Nephron progenitor cell (in vitro differentiated cells): Measurements from ENCODE around the gene SP5.

Source experiments
- DNase-seq: peaks from one replicate; pipeline ENCODE4 v3.0.0; 2021
- H3K27ac Mint-ChIP-seq: 2 replicates; pipeline ENCODE4 v1.8.0; 2021; ENCODE audit warnings: mild to moderate bottlenecking, moderate library complexity, mixed read lengths
- H3K27me3 Mint-ChIP-seq: 2 replicates; pipeline ENCODE4 v1.8.0; 2021; ENCODE audit warnings: mild to moderate bottlenecking, low read depth, mixed read lengths; ENCODE audit not compliant: poor library complexity
- H3K36me3 Mint-ChIP-seq: 2 replicates; pipeline ENCODE4 v1.8.0; 2021; ENCODE audit warnings: low read depth, mixed read lengths
- H3K4me1 Mint-ChIP-seq: 2 replicates; pipeline ENCODE4 v1.8.0; 2021; ENCODE audit warnings: mixed read lengths
- H3K4me3 Mint-ChIP-seq: 2 replicates; pipeline ENCODE4 v1.8.0; 2021; ENCODE audit warnings: mild to moderate bottlenecking, moderate library complexity, mixed read lengths
- H3K9me3 Mint-ChIP-seq: 2 replicates; pipeline ENCODE4 v1.8.0; 2021; ENCODE audit warnings: mild to moderate bottlenecking, moderate library complexity, mixed read lengths
- TF ChIP-seq, protein P1 (sequence below): fragments of 200-600 bp; sonication (generic); IDR thresholded peaks from 2 replicates; pipeline ENCODE4 v1.5.0; 2021; ENCODE audit warnings: antibody characterized with exemption

Gene SP5

DNA sequence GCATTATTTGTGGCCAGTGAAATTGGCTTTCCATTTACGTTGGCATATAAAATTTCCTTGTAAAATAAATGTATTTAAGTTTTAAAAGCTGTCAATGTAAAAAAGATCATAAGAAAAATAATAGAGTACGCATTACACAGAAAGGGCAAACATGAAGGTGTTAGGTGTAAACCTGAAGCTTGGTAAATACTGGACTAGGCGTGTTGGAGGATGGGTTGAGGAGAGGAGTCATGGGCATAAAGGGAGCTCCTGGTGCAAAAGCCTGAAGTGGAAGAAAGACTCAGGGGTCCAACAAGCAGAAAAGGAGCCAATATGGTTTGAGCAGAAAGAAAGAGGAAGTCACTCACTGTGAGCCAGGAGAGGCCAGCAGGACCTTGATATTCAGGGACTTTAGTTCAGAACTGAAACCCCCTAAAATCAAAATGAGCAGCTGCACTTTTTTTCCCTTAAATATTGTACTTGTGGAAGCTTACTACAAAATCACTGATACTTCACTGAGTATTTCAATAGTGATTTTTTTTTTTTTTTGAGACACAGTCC lies 24.4 kb downstream of the SP5 start:
- Mint-ChIP-seq H3K4me1 (peaks cover 11% of the 10 kb centered on the region), H3K9me3 (peaks cover 21% of the 10 kb centered on the region), H3K4me3 (no peak overlapping the region), H3K27me3 (peaks cover 2% of the 10 kb centered on the region), H3K27ac (no peak overlapping the region), H3K36me3 (peaks cover 22% of the 10 kb centered on the region)
- TF ChIP-seq, protein P1, sequence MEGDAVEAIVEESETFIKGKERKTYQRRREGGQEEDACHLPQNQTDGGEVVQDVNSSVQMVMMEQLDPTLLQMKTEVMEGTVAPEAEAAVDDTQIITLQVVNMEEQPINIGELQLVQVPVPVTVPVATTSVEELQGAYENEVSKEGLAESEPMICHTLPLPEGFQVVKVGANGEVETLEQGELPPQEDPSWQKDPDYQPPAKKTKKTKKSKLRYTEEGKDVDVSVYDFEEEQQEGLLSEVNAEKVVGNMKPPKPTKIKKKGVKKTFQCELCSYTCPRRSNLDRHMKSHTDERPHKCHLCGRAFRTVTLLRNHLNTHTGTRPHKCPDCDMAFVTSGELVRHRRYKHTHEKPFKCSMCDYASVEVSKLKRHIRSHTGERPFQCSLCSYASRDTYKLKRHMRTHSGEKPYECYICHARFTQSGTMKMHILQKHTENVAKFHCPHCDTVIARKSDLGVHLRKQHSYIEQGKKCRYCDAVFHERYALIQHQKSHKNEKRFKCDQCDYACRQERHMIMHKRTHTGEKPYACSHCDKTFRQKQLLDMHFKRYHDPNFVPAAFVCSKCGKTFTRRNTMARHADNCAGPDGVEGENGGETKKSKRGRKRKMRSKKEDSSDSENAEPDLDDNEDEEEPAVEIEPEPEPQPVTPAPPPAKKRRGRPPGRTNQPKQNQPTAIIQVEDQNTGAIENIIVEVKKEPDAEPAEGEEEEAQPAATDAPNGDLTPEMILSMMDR: no peak
- no peak for DNase-seq

DNA sequence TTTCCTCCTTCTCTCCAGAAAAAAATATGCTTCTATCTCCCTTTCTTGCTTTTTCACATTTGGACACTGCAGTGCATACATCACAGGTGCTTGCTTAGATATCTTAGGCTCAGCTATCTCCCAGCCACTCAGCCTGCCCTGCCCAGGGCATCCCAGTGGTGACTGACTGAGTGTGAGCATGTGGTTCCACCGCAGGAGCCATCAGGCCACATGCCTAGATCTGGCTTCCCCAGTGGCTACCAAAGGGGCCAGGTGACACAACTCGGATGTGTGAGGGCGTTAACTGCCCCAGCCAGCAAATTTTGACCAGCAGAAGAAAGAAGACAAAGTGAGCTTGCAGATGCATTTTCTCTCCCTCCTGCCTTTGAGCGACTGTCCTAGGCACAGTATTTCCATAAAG lies 25.5 kb downstream of the SP5 start:
- H3K4me1 Mint-ChIP-seq: peaks cover 16% of the 10 kb centered on the region

GRCh38 chr2:170742000-170742399 lies 26.9 kb downstream of the SP5 start:
- H3K4me1 Mint-ChIP-seq: peaks cover 16% of the 10 kb centered on the region
- H3K4me3 Mint-ChIP-seq: no peak overlapping the region
- TF ChIP-seq, protein P1: no peak
- peaks cover 6% of the 10 kb centered on the region for H3K9me3 Mint-ChIP-seq
- DNase-seq: no peak
- H3K27ac Mint-ChIP-seq: no peak overlapping the region
- H3K27me3 Mint-ChIP-seq: no peaks in the 10 kb centered on the region
- H3K36me3 Mint-ChIP-seq: peaks cover 8% of the 10 kb centered on the region

More for the DNA sequence above, 25.5 kb downstream of the SP5 start:
- H3K4me3 Mint-ChIP-seq: no peak overlapping the region
- H3K9me3 Mint-ChIP-seq: peaks cover 17% of the 10 kb centered on the region
- peaks cover 21% of the 10 kb centered on the region for H3K36me3 Mint-ChIP-seq
- H3K27ac Mint-ChIP-seq: no peak overlapping the region
- DNase-seq: no peak
- TF ChIP-seq, protein P1: no peak
- H3K27me3 Mint-ChIP-seq: no peaks in the 10 kb centered on the region

- H3K4me3 Mint-ChIP-seq: no peak overlapping the region
- peaks cover 16% of the 10 kb centered on the region for H3K4me1 Mint-ChIP-seq
- TF ChIP-seq, protein P1: no peak
- no peak overlapping the region for H3K27ac Mint-ChIP-seq
- H3K27me3 Mint-ChIP-seq: no peaks in the 10 kb centered on the region
- H3K36me3 Mint-ChIP-seq: no peaks in the 10 kb centered on the region
- no peaks in the 10 kb centered on the region for H3K9me3 Mint-ChIP-seq
- no peak for DNase-seq
These were observed 27.9 kb downstream of the SP5 start for GRCh38 chr2:170742896-170743529.

GRCh38 chr2:170743530-170744239 lies 28.5 kb downstream of the SP5 start:
- TF ChIP-seq, protein P1: no peak
- peak overlapping the region; percentile 53 for H3K4me3 Mint-ChIP-seq
- no peaks in the 10 kb centered on the region for H3K36me3 Mint-ChIP-seq
- peaks cover 16% of the 10 kb centered on the region for H3K4me1 Mint-ChIP-seq
- no peaks in the 10 kb centered on the region for H3K27me3 Mint-ChIP-seq
- peak; percentile 5 for DNase-seq
- peaks cover 3% of the 10 kb centered on the region for H3K9me3 Mint-ChIP-seq
- peak overlapping the region; percentile 39 for H3K27ac Mint-ChIP-seq
